Measurements from ENCODE around the gene INSIG1. TPM values are rescaled to one million over a fixed set of nuclear protein-coding genes. Genes with fewer than 3 reads are reported as not detected.

Gene INSIG1
- total RNA-seq, 1 experiment from 2014 or later, result 60.1 TPM

DNA sequence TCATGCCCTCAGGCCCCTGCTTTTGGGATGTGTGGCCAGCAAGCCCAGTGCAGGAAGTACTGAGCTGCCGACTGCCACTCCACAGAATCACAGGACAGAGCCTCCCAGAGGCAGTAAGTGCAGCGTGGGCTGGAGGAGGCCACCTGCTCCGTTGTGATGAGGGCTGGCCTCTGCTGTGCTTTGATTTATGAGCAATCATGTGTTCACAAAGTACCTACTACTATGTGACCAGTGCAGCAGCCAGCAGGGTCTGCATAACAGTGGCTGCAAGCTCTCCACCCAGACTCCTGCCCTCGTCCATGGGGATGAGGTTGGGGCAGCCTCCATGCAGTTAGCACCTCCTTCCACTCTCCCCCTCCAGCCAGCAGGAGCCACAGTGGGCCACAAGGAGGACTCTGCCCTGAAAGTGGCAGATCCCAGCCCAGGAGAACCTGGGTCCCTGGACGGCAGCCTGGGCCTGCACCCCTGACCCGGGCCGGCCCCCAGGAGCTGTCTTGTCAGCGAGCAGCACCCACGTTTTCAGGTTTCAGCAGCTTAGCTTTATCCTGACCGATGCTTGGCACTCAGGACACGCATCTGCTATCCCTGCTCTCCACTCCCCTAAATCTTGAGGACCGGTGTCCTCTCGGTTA, 37.7 kb upstream of the INSIG1 start:
- no TSS peak for BruUV-seq (replicated peaks)
- Mint-ChIP-seq H3K4me1 (ENCODE audit: low read depth, unreplicated experiment) (no peaks in the 10 kb centered on the region), H3K27ac (ENCODE audit: unreplicated experiment) (no peak overlapping the region), H3K36me3 (ENCODE audit: insufficient read depth, unreplicated experiment) (no peaks in the 10 kb centered on the region), H3K4me3 (ENCODE audit: unreplicated experiment) (no peak overlapping the region), H3K9me3 (ENCODE audit: unreplicated experiment) (no peaks in the 10 kb centered on the region), H3K27me3 (ENCODE audit: insufficient read depth, unreplicated experiment) (no peaks in the 10 kb centered on the region)
- intact Hi-C loops (cut with micrococcal nuclease; ENCODE audit: unreplicated experiment), result no loop called here
- H3K36me3 ChIP-seq (ENCODE audit: control insufficient read depth, insufficient read depth, low read length), result no peaks in the 10 kb centered on the region
- no peak overlapping the region for H3K4me3 ChIP-seq (ENCODE audit: low read depth, low read length)
- no peaks in the 10 kb centered on the region for H3K9me3 ChIP-seq
- CTCF ChIA-PET, result no interaction called here
- H3K27me3 ChIP-seq (replicated peaks; ENCODE audit: control insufficient read depth, insufficient read depth, low read length), result no peaks in the 10 kb centered on the region
- POLR2A ChIA-PET, result no interaction called here
- no peaks in the 10 kb centered on the region for H3K4me1 ChIP-seq
- TF ChIP-seq, protein P1, sequence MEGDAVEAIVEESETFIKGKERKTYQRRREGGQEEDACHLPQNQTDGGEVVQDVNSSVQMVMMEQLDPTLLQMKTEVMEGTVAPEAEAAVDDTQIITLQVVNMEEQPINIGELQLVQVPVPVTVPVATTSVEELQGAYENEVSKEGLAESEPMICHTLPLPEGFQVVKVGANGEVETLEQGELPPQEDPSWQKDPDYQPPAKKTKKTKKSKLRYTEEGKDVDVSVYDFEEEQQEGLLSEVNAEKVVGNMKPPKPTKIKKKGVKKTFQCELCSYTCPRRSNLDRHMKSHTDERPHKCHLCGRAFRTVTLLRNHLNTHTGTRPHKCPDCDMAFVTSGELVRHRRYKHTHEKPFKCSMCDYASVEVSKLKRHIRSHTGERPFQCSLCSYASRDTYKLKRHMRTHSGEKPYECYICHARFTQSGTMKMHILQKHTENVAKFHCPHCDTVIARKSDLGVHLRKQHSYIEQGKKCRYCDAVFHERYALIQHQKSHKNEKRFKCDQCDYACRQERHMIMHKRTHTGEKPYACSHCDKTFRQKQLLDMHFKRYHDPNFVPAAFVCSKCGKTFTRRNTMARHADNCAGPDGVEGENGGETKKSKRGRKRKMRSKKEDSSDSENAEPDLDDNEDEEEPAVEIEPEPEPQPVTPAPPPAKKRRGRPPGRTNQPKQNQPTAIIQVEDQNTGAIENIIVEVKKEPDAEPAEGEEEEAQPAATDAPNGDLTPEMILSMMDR (IDR thresholded peaks at IDR 0.05; ENCODE audit: insufficient read depth in 1 of 2, low read depth in 1 of 2, low read length in 1 of 2, severe bottlenecking in 1 of 2, unreplicated experiment in 1 of 2), result no peak
- DNase-seq, result no peak

GRCh38 chr7:155260498-155260872, 37.2 kb upstream of the INSIG1 start:
- CTCF ChIA-PET, result no interaction called here
- H3K27me3 Mint-ChIP-seq (ENCODE audit: insufficient read depth, unreplicated experiment), result no peaks in the 10 kb centered on the region

GRCh38 chr7:155261031-155261985, 36.4 kb upstream of the INSIG1 start:
- POLR2A ChIA-PET, result interaction anchor here (0.8 kb wide), 1 partner anchor 36 kb away, joined by 3 read pairs; the partner anchor contains the start of gene INSIG1
- H3K9me3 ChIP-seq, result no peaks in the 10 kb centered on the region
- Mint-ChIP-seq H3K4me1 (ENCODE audit: low read depth, unreplicated experiment) (no peaks in the 10 kb centered on the region), H3K27ac (ENCODE audit: unreplicated experiment) (no peak overlapping the region), H3K27me3 (ENCODE audit: insufficient read depth, unreplicated experiment) (no peaks in the 10 kb centered on the region), H3K36me3 (ENCODE audit: insufficient read depth, unreplicated experiment) (no peaks in the 10 kb centered on the region), H3K4me3 (ENCODE audit: unreplicated experiment) (no peak overlapping the region), H3K9me3 (ENCODE audit: unreplicated experiment) (no peaks in the 10 kb centered on the region)
- no peaks in the 10 kb centered on the region for H3K27me3 ChIP-seq (replicated peaks; ENCODE audit: control insufficient read depth, insufficient read depth, low read length)
- TF ChIP-seq, protein P1 (IDR thresholded peaks at IDR 0.05; ENCODE audit: insufficient read depth in 1 of 2, low read depth in 1 of 2, low read length in 1 of 2, severe bottlenecking in 1 of 2, unreplicated experiment in 1 of 2), result no peak
- BruUV-seq (replicated peaks), result no TSS peak
- no peaks in the 10 kb centered on the region for H3K36me3 ChIP-seq (ENCODE audit: control insufficient read depth, insufficient read depth, low read length)
- no peak overlapping the region for H3K4me3 ChIP-seq (ENCODE audit: low read depth, low read length)
- intact Hi-C loops (cut with micrococcal nuclease; ENCODE audit: unreplicated experiment), result no loop called here
- CTCF ChIA-PET, result no interaction called here
- DNase-seq, result no peak
- no peaks in the 10 kb centered on the region for H3K4me1 ChIP-seq

More at GRCh38 chr7:155260498-155260872, 37.2 kb upstream of the INSIG1 start:
- Mint-ChIP-seq H3K4me3 (ENCODE audit: unreplicated experiment) (no peak overlapping the region), H3K36me3 (ENCODE audit: insufficient read depth, unreplicated experiment) (no peaks in the 10 kb centered on the region), H3K27ac (ENCODE audit: unreplicated experiment) (no peak overlapping the region), H3K9me3 (ENCODE audit: unreplicated experiment) (no peaks in the 10 kb centered on the region), H3K4me1 (ENCODE audit: low read depth, unreplicated experiment) (no peaks in the 10 kb centered on the region)
- intact Hi-C loops (cut with micrococcal nuclease; ENCODE audit: unreplicated experiment), result no loop called here
- H3K4me1 ChIP-seq, result no peaks in the 10 kb centered on the region
- no peak overlapping the region for H3K4me3 ChIP-seq (ENCODE audit: low read depth, low read length)
- no peaks in the 10 kb centered on the region for H3K27me3 ChIP-seq (replicated peaks; ENCODE audit: control insufficient read depth, insufficient read depth, low read length)
- no TSS peak for BruUV-seq (replicated peaks)
- no peaks in the 10 kb centered on the region for H3K9me3 ChIP-seq
- H3K36me3 ChIP-seq (ENCODE audit: control insufficient read depth, insufficient read depth, low read length), result no peaks in the 10 kb centered on the region
- no peak for DNase-seq
- TF ChIP-seq, protein P1 (IDR thresholded peaks at IDR 0.05; ENCODE audit: insufficient read depth in 1 of 2, low read depth in 1 of 2, low read length in 1 of 2, severe bottlenecking in 1 of 2, unreplicated experiment in 1 of 2), result no peak
- POLR2A ChIA-PET, result no interaction called here

Data from Caco-2 (cell line).